ENCODE data around the gene CD7.

DNA sequence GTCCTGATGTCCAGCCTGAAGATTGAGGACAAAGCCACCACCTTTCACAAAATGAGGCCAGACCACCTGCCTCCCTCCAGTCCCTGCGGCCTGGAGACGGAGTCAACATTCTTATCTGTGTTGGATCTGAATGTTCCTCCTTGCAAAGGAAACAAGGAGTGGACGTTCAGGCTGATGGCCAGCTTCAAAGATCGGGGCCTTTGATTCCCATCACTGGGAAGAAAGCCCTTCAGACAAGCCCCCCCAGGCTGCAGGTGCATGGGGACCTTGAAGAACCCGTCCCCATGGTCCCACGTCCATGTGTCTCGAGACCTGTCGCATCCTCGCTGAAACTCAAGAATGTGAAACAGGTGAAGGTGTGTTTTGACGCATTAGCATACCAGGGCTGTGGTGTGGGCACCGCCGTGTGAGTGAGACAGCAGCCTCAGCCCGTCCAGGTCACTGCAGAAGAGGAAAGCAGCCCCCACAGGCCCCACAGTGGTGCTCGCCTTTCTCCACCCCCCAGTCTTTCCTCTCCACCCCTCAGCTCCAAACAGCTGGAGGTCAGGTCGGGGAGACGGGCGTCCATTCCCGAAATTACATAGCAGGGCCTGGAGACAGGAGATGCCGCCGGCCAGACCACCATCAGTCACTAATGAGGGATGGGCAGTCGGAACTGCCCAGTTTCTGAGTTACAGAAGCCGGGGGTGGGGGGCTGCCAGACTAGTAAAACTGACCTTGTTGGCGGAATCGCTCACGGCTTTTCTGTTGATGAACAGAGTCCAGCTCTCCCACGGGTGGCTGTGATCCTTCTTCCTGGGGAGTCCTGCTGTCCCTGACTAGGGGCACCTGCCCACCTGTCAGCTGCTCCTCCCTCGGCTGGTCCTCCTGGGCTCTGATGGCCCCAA lies 43.0 kb downstream of the CD7 start:
- TF ChIP-seq, protein P1, sequence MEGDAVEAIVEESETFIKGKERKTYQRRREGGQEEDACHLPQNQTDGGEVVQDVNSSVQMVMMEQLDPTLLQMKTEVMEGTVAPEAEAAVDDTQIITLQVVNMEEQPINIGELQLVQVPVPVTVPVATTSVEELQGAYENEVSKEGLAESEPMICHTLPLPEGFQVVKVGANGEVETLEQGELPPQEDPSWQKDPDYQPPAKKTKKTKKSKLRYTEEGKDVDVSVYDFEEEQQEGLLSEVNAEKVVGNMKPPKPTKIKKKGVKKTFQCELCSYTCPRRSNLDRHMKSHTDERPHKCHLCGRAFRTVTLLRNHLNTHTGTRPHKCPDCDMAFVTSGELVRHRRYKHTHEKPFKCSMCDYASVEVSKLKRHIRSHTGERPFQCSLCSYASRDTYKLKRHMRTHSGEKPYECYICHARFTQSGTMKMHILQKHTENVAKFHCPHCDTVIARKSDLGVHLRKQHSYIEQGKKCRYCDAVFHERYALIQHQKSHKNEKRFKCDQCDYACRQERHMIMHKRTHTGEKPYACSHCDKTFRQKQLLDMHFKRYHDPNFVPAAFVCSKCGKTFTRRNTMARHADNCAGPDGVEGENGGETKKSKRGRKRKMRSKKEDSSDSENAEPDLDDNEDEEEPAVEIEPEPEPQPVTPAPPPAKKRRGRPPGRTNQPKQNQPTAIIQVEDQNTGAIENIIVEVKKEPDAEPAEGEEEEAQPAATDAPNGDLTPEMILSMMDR (IDR thresholded peaks at IDR 0.05; ENCODE audit: low read length) = no peak
- TF ChIP-seq EZH2 (IDR thresholded peaks at IDR 0.05; ENCODE audit: borderline replicate concordance, low read length) = no peak

Data from OCI-LY1 (cell line).